ENCODE measurements around the gene CD200.

CD200 gene

DNA sequence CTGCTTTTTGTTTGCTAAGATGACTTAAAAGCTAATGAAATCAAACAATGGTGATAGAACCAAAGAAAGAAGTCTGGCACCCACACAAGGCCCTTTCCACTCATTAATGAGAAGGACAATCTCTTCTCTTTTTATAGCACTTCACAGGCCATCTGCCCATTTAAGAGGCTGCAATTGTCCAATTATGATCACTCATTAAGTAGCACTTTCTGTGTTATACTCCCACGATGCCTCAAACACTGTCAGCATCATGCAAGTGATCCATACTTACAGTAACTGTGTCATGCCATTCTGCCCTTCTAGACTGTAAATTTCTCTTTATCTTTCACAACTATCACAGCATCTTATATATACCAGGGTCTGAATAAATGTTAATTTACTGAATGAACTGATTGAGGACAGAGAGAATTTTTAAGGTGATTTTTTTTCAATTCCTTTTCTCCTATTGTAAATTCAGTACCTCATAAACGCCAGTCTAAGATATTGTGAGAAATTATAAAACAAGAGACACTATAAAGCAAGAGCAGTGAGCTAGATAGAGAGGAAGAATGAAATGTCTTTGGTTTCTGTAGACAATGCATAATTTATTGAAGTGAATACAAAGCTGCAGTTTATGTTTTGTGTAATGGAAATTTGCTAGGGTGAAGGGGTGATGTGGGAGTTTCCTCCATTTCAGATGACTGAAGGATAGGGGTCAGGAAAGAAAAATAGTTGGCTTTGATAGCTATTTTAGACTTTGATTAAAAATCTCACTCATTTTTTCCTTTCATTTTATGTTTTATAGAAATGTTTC, 17.3 kb downstream of the CD200 start:
- TF ChIP-seq, protein P1, sequence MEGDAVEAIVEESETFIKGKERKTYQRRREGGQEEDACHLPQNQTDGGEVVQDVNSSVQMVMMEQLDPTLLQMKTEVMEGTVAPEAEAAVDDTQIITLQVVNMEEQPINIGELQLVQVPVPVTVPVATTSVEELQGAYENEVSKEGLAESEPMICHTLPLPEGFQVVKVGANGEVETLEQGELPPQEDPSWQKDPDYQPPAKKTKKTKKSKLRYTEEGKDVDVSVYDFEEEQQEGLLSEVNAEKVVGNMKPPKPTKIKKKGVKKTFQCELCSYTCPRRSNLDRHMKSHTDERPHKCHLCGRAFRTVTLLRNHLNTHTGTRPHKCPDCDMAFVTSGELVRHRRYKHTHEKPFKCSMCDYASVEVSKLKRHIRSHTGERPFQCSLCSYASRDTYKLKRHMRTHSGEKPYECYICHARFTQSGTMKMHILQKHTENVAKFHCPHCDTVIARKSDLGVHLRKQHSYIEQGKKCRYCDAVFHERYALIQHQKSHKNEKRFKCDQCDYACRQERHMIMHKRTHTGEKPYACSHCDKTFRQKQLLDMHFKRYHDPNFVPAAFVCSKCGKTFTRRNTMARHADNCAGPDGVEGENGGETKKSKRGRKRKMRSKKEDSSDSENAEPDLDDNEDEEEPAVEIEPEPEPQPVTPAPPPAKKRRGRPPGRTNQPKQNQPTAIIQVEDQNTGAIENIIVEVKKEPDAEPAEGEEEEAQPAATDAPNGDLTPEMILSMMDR (conservative IDR thresholded peaks at IDR 0.05; ENCODE audit: control insufficient read depth, insufficient read depth, low read depth, low read length): no peak
- no peak for DNase-seq (ENCODE audit: low read depth)
- H3K4me3 ChIP-seq (ENCODE audit: control insufficient read depth, low read depth, low read length): no peak overlapping the region

DNA sequence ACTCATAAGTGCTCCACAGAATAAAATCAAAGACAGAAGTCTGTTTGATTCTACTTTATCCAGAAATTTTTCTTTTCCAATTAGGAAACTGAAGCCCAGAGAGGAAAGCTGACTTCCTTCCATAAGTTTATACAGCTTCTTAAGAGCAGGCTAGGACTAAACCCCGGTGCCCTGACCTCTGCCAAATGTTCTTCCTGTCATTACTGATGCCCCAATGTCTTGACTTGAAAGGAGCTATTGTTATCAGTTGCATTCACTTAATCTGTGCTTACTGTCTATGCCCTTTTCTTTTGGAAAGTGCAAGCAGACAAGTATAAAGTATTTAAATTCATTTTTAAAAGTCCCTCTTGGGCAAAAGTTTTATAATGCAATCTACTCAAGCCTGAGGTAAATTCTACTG, 18.1 kb downstream of the CD200 start:
- TF ChIP-seq, protein P1 (conservative IDR thresholded peaks at IDR 0.05; ENCODE audit: control insufficient read depth, insufficient read depth, low read depth, low read length): no peak
- no peak overlapping the region for H3K4me3 ChIP-seq (ENCODE audit: control insufficient read depth, low read depth, low read length)
- no peak for DNase-seq (ENCODE audit: low read depth)

DNA sequence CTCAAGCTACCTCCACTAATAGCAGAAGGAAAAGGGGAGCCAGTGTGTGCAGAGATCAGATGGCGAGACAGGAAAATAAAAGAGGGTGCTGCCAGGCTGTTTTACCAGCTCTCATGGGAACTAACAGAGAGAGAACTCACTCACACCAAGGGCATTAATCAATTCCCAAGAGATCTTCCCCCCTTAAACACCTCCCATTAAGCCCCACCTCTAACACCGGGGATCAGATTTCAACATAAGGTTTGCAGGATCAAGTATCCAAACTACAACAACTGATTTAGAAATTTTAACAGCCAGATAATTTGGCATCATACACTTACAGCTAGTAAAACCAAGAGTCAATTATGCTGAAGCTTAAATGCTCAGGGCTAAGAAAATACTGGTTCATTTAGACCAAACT, 18.9 kb downstream of the CD200 start:
- no peak overlapping the region for H3K4me3 ChIP-seq (ENCODE audit: control insufficient read depth, low read depth, low read length)
- TF ChIP-seq, protein P1 (conservative IDR thresholded peaks at IDR 0.05; ENCODE audit: control insufficient read depth, insufficient read depth, low read depth, low read length): no peak
- no peak for DNase-seq (ENCODE audit: low read depth)

DNA sequence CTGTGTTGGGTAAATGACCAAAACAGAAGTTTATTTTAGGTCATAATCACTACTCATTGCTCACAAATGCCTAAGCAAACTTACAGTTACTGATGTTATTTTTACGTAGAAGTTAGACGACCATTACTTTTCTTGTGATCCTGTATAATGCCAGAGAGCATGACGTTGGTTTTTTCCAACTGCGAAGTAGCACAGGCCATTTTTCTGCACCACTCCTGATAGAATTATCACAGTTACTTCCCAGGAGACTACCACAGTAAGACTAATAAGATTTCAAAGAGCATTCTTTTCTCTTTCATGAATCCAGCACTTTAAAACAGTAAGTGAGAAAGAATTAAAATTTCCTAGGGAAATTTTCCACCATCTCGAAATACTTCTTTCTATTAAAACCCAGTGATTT, 19.8 kb downstream of the CD200 start:
- TF ChIP-seq, protein P1 (conservative IDR thresholded peaks at IDR 0.05; ENCODE audit: control insufficient read depth, insufficient read depth, low read depth, low read length): no peak
- DNase-seq (ENCODE audit: low read depth): no peak
- H3K4me3 ChIP-seq (ENCODE audit: control insufficient read depth, low read depth, low read length): no peak overlapping the region

DNA sequence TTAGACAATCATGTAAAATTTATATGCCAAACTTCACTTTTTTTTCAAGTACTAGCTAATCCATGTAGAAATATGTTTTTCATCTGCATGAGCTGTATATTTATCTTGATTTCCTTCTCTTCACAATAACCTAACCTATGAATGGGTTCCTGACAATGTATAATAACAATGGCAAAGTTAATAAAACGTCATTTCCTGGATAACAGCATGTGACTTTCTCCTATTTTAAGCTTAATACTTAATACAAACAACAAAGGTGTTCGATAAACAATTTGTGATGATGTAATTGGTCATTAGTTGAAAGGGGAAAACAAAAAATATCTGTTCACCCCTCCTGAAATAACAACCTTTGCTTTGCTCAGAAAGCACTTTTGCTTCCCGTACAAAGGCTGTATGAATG, 20.4 kb downstream of the CD200 start:
- DNase-seq (ENCODE audit: low read depth): no peak

DNA sequence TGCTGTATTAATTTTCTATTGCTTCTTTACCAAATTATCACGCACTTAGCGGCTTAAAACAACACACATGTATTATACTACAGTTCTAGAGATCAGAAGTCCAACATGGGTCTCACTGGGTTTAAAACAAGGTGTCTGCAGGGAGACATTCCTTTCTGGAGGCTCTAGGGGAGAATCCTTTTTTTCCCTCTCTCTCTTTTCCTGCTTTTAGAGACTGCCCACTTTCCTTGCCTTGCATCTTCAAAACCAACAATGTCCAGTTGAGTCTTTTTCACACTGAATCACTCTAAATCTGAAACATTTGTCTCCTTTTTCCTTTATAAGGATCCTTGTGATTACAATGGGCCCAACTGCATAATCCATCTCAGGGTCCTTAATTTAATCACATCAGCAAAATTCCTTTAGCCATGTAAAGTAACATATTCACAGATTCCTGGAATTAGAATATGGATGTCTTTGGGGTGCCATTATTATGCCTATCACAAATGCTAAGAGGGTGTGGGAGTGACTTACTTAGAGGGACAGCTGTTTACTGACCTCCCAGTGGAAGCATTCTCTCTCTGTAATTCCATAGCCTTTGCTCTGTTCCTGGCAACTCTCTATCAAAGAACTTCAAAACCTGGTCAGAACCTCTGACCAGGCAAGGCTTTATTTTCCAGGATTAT, 21.8 kb downstream of the CD200 start:
- no peak for DNase-seq (ENCODE audit: low read depth)
- no peak overlapping the region for H3K4me3 ChIP-seq (ENCODE audit: control insufficient read depth, low read depth, low read length)
- TF ChIP-seq, protein P1 (conservative IDR thresholded peaks at IDR 0.05; ENCODE audit: control insufficient read depth, insufficient read depth, low read depth, low read length): no peak

More for the DNA sequence above, 20.4 kb downstream of the CD200 start:
- H3K4me3 ChIP-seq (ENCODE audit: control insufficient read depth, low read depth, low read length): no peak overlapping the region
- TF ChIP-seq, protein P1 (conservative IDR thresholded peaks at IDR 0.05; ENCODE audit: control insufficient read depth, insufficient read depth, low read depth, low read length): no peak

All from fibroblast of mammary gland (primary cell).